Measurements from ENCODE around the gene MOK.
"Not testable (repeated sequence)": the region's sequence is repeated elsewhere in the genome, so short reads cannot be mapped to it uniquely, and the experiment has no call there.

MOK gene

GRCh38 chr14:102304611-102305506, at the start of gene MOK:
Gene MOK, minus strand, starts transcription at chr14:102305164. Its CDS starts 196 bp downstream, at chr14:102304968.
- DNase-seq (ENCODE audit: low read depth) = peak; percentile 94

GRCh38 chr14:102353126-102353619, 48.2 kb upstream of the MOK start:
- DNase-seq (ENCODE audit: low read depth) = no peak

GRCh38 chr14:102352213-102352612, 47.2 kb upstream of the MOK start:
- DNase-seq (ENCODE audit: low read depth) = no peak

- DNase-seq (ENCODE audit: low read depth) = not testable (repeated sequence)
Measured at GRCh38 chr14:102351593-102351992, 46.6 kb upstream of the MOK start.

GRCh38 chr14:102351023-102351422, 46.1 kb upstream of the MOK start:
- no peak for DNase-seq (ENCODE audit: low read depth)

- no peak for DNase-seq (ENCODE audit: low read depth)
Measured at GRCh38 chr14:102348376-102348775, 43.4 kb upstream of the MOK start.

- DNase-seq (ENCODE audit: low read depth) = no peak
Measured at GRCh38 chr14:102346645-102347044, 41.7 kb upstream of the MOK start.

- DNase-seq (ENCODE audit: low read depth) = no peak
Measured at GRCh38 chr14:102345232-102345631, 40.3 kb upstream of the MOK start.

- DNase-seq (ENCODE audit: low read depth) = no peak
Measured at GRCh38 chr14:102344485-102344884, 39.5 kb upstream of the MOK start.

GRCh38 chr14:102344084-102344483, 39.1 kb upstream of the MOK start:
- DNase-seq (ENCODE audit: low read depth) = no peak

- DNase-seq (ENCODE audit: low read depth) = no peak
Measured at GRCh38 chr14:102342238-102342637, 37.3 kb upstream of the MOK start.

- no peak for DNase-seq (ENCODE audit: low read depth)
Measured at GRCh38 chr14:102341566-102341965, 36.6 kb upstream of the MOK start.

GRCh38 chr14:102338724-102339123, 33.8 kb upstream of the MOK start:
- no peak for DNase-seq (ENCODE audit: low read depth)

- no peak for DNase-seq (ENCODE audit: low read depth)
Measured at GRCh38 chr14:102335163-102335562, 30.2 kb upstream of the MOK start.

- no peak for DNase-seq (ENCODE audit: low read depth)
Measured at GRCh38 chr14:102333795-102334705, 29.1 kb upstream of the MOK start.

GRCh38 chr14:102333390-102333789, 28.4 kb upstream of the MOK start:
- no peak for DNase-seq (ENCODE audit: low read depth)

GRCh38 chr14:102330806-102331205, 25.8 kb upstream of the MOK start:
- no peak for DNase-seq (ENCODE audit: low read depth)

- not testable (repeated sequence) for DNase-seq (ENCODE audit: low read depth)
Measured at GRCh38 chr14:102329381-102329780, 24.4 kb upstream of the MOK start.

GRCh38 chr14:102326583-102326982, 21.6 kb upstream of the MOK start:
- no peak for DNase-seq (ENCODE audit: low read depth)

GRCh38 chr14:102325791-102326345, 20.9 kb upstream of the MOK start:
- no peak for DNase-seq (ENCODE audit: low read depth)

GRCh38 chr14:102323102-102323501, 18.1 kb upstream of the MOK start:
- DNase-seq (ENCODE audit: low read depth) = peak; percentile 75

Measured in GM04504 (cell line).